GM10847 (cell line): ENCODE results near the gene SRPK1.

Experiments used
- POLR2A ChIP-seq: IDR thresholded peaks from 2 replicates; pipeline ENCODE4 v1.6.1; 2011; ENCODE audit not compliant: insufficient read length; ENCODE audit errors: extremely low read depth

SRPK1 gene

DNA sequence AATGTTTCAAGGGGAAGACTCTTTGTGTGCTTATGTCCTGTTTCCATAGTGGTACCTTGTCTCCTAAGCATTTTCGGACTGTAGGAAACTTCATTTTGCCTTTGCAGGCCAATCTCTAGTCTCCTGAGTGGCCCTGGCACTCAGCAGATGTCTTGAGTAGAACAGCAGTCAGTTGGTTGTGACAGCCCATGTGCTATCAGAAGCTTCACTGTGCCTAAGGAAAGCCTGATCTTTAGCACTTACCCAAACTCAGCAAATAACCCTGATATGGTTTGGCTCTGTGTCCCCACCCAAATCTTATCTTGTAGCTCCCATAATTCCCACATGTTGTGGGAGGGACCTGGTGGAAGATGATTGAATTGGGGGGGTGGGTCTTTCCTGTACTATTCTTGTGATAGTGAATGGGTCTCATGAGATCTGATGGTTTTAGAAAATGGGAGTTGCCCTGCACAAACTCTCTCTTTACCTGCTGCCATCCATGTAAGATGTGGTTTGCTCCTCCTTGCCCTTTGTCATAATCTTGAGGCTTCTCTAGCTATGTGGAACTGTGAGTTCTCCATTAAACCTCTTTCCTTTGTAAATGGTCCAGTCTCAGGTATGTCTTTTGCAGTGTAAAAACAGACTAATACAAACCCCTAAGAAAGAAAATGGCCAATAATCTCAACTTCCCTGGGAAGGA, 15.9 kb upstream of the SRPK1 start:
- no peak for TF ChIP-seq POLR2A

DNA sequence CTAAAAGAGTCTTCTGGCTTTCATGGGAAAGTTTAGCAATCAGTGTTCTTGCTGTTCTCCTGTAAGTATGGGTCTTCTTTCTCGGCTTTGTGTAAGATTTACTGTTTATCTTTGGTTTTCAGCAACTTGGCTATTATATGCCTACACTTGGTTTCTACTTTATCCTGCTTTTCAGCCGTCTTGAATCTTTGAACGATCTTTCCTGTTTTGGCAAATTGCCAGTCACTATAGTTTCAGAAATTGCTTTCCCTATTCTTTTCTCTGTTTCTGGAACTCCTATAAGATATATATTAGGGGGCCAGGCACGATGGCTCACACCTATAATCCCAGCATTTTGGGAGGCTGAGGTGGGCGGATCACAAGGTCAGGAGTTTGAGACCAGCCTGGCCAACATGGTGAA, 14.6 kb upstream of the SRPK1 start:
- TF ChIP-seq POLR2A = no peak

DNA sequence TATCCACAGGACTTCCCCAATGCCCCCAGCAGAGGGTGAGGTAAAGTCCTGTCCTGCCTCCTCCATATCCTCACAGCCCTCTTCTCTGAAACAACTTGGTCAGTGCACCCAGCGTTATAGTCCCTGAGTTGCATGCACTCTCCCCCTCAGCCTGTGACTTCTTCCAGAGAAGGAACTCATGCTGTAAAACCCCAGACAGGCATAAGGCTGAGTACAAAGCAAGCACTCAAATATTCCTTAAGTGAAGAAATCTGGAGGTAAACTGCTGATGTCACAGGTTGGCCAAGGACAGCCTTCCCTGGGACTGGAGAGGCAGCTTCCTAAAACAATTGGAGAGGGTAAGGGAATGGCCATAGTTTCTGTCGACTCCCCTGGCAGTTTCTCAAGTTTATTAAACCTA, 12.9 kb upstream of the SRPK1 start:
- no peak for TF ChIP-seq POLR2A

DNA sequence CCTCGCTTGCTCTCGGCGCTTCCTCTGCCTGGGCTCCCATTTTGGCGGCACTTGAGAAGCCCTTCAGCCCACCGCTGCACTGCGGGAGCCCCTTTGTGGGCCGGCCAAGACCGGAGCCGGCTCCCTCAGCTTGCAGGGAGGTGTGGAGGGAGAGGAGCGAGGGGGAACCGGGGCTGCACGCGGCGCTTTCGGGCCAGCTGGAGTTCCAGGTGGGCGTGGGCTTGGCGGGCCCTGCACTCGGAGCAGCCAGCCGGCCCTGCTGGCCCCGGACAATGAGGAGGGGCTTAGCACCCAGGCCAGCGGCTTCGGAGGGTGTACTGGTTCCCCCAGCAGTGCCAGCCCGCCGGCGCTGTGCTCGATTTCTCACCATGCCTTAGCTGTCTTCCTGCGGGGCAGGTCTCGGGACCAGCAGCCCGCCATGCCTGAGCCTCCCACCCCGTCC, 10.2 kb upstream of the SRPK1 start:
- TF ChIP-seq POLR2A = no peak

DNA sequence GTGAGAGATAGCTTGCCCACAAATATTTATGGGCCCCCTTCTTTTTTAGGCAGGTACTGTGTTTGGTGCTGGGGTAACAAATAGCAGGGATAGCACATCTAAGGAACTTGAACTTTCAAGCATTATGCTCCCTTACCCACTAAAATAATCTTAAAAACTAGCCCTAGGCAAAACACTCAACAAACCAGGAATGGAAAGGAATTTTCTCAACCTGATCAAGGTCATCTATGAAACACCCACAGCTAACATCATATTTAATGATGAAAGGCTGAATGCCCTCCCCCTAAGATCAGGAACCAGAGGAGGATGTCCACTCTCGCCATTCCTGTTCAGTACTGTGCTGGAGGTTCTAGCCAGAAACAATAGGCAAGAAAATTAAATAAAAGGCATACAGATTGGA, 8.7 kb upstream of the SRPK1 start:
- no peak for TF ChIP-seq POLR2A

DNA sequence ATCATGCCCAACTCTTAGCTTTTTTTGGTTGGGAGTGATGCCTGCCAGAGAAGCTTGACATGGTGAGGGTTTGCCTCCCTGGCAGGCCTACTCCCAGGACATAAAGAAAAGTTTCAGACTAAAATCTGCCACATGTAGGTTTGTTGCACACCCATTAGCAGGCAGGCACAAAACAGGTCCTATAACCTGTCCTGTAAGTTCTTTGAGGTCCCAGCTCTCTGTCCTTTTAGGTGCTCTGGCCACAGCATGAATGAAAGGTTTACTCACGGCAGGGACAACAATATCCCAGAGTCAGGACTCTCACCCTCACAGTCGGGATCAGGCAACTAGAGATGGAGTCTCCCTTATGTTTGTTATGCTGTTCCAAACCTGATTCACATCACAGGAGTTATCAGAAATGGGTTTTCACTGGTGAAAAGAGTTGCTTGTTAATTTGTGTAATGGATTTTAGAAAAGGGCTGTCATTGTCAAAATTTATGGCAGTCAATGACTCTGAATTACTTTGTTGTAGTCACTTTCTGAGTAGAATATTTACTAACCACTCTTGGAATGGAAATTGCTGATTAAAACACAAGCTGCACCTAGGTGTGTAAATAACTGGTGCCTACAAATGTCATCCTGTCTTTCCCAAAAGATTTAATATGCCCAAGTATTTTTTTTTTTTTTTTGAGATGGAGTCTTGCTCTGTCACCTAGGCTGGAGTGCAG, 5.8 kb upstream of the SRPK1 start:
- no peak for TF ChIP-seq POLR2A

DNA sequence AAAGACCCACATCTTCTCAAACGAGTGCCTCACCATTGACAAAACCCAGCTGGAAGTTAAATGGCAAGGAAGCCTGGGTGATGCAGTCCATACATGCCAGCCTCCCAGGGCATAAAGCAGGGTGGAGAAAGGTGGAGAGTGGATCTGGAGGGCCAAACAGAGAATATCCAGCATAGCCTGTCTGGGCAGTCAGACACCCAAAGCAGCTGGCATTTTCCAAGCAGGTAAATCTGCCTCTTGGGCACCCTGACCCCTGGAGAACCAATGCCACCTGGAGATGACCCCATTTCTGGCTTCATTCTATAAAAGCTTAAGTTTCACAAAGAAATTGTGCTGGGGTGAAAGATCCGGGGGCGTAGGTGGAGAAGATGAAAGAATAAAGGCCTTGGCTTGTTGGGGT, 5.1 kb upstream of the SRPK1 start:
- no peak for TF ChIP-seq POLR2A

DNA sequence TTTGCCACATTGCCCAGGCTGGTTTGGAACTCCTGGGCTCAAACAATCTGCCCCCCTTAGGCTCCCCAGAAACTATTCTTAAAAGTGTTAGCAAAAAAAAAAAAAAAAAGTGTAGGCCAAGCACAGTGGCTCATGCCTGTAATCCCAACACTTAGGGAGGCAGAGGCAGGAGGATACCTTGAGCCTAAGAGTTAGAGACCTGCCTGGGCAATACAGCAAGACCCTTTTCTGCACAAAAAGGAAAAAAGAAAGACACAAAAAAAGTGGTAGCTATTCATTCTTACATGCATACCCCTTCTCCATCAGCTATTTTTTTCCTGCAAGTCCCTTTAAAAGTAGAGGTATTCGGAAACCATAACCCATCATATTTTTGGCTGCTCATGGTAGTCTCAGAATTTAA, 3.2 kb upstream of the SRPK1 start:
- no peak for TF ChIP-seq POLR2A

DNA sequence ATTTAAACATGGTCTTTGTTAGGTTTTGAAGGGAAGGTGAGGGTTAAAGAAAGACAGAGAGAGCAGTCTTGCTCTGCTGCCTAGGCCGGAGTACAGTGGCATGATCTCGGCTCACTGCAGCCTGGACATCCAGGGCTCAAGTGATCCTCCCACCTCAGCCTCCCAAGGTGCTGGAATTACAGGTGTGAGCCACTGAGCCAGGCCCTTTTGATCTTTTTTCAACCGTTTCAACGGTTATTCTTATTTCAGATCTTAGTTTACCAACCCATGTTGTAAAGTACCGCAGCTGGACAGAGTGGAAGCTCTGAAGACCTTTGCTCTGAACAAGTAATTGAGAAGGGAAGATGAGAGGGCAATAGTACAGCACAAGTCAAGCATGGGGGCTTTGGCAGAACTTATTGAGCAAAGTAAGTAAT, 1.2 kb upstream of the SRPK1 start:
- no peak for TF ChIP-seq POLR2A

DNA sequence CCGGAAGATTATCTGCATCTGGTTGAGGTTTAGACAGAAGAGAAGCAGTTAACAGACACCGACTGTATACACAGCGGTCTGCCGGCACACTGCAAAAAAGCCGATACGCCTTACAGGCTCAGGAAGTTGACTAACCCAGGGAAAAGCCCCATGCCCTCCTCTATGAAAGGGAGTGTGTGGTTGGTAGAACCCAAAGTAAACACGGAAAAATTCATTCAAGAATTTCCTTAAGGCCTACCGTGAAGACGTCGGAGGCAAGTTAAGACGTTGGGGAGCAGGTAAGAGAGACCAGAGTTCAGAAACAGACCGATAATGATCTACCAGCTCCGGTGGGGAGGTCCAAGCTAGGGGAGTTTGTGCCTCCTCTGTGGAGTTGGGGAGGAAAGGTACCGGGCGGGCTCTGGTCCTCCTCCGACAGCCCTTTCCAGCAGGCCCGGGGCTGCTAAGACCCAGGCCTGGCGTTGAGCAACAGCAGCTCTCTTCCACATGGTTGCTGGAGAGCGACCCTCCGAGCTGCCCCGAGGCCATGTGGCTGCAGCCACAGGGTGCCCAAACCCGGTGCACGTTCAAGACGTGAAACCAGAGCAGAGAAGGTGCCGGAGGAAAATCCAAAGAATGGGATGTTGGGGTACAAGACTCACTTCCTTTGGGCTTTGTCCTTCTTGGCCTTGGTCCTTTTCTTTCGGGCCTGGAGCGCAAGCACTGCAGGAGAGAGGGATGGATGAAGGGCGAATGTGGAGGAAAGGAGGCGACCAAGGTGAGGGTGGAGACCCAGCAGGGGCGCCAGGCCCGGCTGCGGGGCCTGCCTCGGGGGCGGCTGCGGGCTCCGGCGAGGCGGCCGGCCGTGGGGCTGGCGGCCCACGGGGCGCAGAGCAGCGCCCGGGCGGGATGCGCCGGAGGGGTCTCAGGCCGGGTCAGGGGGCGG, 809 bp downstream of the SRPK1 start:
- TF ChIP-seq POLR2A = no peak

DNA sequence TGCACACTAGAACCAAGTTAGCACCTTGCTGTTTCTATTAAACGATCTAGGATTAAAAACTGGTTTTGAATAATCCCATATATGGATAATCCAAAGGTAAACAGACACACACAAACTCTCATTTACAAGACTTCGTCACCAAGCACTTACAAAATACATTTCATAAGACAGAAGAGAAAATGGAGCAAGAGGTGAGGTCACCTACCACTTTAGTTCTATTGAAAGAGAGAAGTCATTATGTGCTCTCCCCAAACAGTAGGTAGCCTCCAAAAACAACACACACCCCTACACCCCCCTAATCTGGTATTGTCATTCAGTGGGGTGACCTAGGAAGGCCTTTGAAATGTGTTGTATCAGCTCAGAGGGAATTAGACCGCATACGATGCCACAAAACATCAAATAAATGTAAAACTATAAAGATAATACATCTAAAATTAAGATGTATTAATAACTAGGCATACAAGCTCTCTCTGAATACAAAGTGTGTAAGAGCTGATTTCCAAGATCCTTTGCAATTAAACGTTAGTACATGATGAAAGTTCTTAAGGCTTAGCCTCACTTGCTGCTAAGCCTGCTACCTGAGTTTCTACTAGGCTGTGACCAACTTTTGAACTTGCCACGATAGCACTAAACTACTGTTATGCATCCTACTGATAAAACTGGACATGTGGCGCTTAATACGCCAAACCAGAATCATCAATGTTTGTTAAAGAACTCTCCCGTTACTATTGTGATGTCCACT, 1.6 kb downstream of the SRPK1 start:
- TF ChIP-seq POLR2A = no peak

DNA sequence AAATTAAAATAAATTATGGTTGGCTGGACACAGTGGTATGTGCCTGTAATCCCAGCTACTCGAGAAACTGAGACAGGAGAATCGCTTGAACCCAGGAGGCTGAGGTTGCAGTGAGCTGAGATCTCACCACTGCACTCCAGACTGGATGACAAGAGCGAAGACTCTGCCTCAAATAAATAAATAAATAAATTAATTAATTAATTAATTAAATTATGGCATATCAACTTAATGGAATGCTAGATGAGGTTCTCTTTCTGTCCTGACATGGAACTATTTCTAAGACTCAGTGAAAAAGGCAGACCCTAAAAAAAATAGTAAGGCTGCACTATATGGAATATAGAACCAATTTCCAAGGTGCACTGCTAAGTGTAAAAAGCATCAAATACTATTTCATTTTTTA, 4.8 kb downstream of the SRPK1 start:
- no peak for TF ChIP-seq POLR2A

DNA sequence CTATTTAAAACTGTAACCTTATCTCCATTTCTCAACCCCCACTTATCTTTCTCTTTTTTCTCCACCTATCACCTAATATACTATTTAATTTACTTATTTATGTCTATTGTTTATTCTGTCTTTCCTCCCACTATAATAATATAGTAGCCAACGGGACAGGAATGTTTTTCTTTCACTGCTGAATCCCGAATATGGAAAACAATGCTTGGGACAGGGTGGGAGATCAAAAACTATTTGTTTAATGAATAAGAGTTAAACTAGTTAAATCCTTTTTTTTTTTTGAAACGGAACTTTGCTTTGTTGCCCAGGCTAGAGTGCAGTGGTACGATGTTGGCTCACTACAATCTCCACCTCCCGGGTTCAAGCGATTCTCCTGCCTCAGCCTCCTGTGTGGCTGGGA, 6.4 kb downstream of the SRPK1 start:
- no peak for TF ChIP-seq POLR2A

DNA sequence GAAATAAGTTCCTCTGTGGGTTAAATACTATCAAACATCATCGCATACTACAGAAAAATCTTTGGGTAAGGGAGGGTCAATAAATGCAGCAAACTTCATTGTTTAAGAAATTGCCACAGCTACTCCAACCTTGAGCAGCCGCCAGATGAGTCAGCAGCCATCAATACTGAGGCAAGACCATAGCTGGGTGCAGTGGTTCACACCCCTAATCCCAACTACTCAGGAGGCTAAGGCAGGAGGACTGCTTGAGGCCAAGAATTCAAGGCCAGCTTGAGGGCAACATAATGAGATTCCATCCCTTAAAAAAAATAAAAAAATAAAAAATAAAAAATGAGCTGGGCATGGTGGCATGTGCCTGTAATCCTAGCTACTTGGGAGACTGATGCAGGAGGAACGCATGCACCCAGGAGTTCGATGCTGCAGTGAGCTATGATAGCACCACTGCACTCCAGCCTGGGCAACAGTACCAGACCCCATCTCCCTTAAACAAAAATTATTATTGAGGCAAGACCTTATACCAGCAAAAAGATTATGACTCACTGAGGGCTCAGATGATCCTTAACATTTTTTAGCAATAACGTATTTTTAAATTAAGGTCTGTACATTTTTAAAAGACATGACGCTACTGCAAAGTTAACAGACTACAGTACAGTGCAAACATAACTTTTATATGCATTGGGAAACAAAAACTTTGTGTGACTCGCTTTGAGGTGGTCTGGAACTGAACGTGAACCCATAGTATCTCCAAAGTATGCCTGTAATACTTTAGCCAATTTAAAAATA, 8.8 kb downstream of the SRPK1 start:
- no peak for TF ChIP-seq POLR2A

DNA sequence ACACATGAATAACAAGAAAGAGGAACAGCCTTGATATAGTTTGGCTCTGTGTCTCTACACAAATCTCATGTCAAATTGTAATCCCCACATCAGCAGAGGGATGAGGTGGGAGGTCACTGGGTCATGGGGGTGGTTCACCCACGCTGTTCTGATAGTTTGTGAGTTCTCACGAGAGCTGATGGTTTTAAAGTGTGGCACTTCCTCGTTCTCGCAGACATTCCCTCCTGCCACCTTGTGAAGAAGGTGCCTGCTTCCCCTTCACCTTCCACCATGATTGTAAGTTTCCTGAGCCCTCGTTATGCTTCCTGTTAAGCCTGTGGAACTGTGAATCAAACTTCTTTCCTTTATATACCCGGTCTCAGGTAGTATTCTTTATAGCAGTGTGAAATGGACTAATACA, 13.1 kb downstream of the SRPK1 start:
- TF ChIP-seq POLR2A = no peak

DNA sequence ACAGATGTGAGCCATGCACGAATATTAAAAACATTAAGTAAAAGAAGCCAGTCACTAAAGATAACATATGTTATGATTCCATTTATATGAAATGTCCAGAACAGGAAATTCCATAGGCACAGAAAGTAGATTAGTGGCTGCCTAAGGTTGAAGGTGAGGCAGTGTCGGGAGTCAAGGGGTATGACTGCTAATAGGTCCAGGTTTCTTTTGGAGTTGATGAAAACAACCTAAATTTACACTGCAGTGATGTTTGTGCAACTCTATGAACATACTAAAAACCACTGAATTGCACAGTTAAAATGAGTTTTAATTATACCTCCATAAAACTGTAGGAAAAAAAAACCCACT, 14.4 kb downstream of the SRPK1 start:
- TF ChIP-seq POLR2A = no peak
